HG03432 (cell line): ENCODE results near the gene DOCK2.

Experiments used
- ATAC-seq: cut with Tn5 transposase; IDR thresholded peaks from one replicate; pipeline ENCODE4 v1.9.1; 2021; ENCODE audit warnings: mild to moderate bottlenecking, moderate library complexity; ENCODE audit not compliant: unreplicated experiment

DOCK2 gene

DNA sequence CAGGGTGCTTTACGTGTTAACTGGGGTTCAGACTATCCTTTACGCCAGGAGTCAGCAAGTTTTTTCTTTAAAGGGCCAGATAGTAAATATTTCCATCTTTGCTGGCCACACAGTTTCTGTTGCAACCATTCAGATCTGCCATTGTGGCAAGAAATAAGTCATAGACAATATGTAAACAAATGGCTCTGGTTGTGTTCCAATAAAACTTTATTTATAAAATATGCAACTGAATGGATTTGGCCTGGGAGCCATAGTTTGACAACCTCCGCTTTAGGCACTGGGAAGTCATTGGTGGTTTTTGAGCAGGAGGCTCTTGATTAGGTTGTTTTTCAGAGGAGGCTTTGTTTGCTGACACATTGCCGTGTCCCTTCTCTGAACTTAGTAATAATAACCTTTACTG, 252.5 kb downstream of the DOCK2 start:
- ATAC-seq: no peak

- ATAC-seq: no peak
Observed at GRCh38 chr5:169893010-169893409, 255.9 kb downstream of the DOCK2 start.

DNA sequence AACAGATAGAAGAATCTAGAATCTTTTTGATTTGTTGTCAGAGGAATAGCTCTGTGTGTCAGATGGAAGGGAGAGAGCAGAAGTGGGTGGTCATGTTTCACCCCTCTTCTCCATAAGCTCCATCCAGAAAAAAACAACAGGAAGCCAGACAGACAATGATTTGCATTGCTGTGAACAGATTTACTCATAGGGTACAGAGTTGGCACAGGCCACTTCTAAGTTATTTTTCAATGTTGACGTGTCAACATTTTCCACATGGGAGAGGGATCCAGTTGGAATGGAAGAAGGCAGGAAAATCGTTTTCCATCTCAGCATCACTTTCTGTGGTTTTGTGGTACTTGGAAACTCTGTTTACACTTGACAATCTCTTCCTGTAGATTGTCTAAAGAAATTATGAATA, 256.5 kb downstream of the DOCK2 start:
- no peak for ATAC-seq

- ATAC-seq: no peak
Observed at GRCh38 chr5:169895926-169896325, 258.9 kb downstream of the DOCK2 start.

- no peak for ATAC-seq
Observed at GRCh38 chr5:169897481-169897880, 260.4 kb downstream of the DOCK2 start.

- ATAC-seq: no peak
Observed at GRCh38 chr5:169901896-169902295, 264.8 kb downstream of the DOCK2 start.

- no peak for ATAC-seq
Observed at GRCh38 chr5:169904059-169904458, 267.0 kb downstream of the DOCK2 start.

DNA sequence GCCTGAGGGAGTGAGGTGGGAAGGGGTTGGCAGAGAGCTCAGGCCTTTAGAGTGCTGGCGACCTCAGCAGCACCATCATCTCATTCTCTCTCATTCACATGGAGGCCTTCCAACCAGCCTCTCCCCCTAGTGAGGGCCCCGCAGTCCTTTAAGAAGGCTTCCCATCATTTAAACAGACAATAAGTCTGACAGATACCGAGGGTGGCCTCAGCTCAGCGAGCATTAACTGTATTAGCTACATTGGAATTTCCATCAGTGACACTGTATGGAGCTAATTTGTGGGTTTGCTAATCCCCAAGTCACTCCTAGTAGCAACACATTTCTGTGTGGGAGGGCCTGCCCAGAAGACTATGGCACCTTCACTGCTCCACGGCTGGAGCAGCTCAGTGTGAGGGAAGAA, 267.4 kb downstream of the DOCK2 start:
- no peak for ATAC-seq

DNA sequence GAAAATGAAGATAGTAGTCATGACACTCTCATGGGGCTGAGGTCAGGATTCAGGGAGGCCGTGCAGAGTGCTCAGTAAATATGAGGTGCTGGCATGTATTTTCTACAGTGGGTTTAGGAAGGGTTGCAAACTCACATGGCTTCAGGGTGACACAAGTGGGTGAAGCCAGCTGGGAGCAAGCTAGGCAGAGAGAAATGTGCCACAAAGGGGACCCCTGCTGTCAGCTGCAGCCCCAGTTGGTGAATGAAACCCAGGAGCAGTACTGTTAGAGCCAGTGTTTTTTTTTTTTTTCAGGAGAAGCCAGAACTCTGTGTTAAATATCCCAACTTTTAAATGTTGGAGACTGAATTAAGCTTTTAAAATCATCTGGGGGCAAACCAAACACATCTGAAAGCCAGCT, 267.9 kb downstream of the DOCK2 start:
- ATAC-seq: no peak

DNA sequence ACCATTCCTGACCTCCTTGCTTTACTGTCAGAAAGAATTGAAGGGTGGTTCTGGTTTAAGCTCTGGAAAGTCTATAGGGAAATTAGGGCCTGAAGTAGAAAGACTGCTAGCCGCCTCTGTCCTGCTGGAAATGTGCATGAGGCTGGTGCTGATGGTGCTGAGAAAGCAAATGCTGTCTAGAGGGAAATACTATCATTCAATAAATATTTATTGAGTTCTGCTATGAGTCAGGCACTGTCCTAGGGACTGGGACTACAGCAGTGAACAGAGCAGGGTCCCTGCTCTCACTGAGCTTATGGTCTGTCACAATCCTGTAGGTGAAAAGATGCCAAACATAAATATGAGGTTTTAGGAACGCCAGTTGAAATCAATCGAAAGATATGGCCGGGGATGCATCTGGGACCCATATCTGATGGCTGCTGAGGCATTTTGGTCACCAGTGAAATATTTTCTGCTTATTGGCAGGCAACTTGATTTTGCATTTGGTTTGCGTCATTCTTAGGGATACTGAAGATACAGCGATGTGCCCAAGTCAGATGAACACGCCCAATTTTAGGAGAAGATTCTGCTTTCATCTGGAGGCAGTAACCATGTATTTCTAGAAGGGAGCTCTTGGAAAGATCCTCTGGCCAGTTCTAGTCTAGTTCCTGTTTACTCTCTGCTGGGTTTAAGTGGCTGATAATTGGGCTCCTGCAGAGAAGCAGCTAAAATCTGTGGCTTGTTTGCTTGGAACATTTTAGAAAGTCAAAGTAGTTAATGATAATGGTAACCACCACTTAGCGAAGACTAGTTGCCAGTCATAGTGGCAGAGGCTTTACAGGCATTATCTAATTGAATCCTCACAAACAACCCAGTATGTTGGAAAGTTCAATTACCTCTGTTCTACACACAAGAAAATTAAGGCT, 269.9 kb downstream of the DOCK2 start:
- ATAC-seq: no peak

GRCh38 chr5:169908864-169909263, 271.8 kb downstream of the DOCK2 start:
- ATAC-seq: no peak

GRCh38 chr5:169909945-169910344, 272.9 kb downstream of the DOCK2 start:
- ATAC-seq: no peak

- no peak for ATAC-seq
Observed at GRCh38 chr5:169910393-169910792, 273.3 kb downstream of the DOCK2 start.

- no peak for ATAC-seq
Observed at GRCh38 chr5:169911448-169912212, 274.6 kb downstream of the DOCK2 start.

DNA sequence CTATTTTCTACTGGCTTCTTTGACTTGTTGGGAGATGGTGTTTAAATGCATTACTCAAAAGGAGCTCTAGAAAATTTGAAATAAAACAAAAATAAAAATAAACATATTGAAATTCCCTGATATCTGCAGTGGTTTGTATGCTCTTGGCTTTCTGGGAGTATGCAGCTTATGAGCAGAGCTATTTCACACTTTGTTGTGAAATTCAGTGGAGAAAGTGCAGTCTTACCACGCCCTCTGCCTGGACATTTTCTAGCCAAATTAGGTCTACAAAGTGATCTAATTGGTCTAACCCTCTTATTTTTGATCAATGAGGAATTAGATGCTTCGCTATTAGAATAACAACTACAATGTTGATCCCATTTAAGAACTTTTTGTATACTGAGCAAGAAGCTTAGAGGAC, 276.4 kb downstream of the DOCK2 start:
- ATAC-seq: no peak

- ATAC-seq: no peak
Observed at GRCh38 chr5:169914766-169915165, 277.7 kb downstream of the DOCK2 start.

DNA sequence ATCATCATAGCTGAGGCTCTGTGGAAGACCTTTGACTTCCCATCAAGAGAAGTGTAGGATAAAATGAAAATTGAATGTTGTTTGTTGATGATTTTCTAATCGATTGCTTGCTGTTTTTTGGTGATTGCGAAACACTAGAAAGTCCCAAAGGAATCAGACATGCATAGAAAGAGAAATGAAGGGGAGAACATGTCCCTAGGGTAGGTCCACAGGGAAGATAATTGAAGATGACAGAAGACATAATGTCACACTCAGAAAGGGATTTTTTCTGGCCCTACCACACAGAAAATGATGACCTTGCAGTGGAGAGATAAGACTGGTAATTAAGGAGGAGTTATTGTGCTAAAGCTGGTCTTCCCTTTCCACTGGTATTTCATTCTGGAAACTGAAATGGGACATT, 280.4 kb downstream of the DOCK2 start:
- ATAC-seq: no peak

DNA sequence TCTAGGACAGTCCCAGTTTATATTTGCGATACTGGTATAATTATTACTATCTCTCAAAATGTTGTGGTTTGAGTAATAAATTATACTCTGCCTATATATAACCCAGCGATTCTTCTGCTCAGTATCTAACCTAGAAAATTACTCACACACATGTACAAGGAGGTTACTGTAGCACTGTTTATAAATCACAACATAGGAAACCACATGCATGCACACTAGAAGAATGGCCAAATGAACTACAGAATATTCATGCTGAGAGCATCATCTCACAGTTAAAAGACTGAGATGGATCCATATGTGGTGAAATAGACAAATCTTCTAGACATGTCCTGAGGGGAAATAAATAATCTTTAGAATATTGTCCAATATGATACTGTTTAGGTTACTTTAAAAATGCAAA, 281.2 kb downstream of the DOCK2 start:
- no peak for ATAC-seq

DNA sequence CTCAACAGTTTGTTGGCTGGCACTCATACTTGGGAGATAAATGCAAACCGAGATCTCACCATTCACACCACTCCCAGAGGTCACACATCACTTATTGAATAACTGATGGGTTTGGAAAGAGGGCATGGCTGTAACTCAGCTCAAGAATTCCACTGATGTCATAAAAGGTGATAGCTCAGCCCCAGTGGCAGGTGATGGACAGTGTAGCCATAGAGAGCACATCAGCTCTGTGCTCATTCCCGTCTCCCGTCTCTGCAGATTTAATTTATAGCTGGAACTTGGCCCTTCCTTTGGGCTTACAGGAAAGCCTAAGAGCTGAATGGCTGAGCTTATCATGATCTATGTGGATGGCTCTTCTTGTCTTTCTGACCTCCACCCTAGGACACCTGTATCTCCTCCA, 283.4 kb downstream of the DOCK2 start:
- no peak for ATAC-seq

DNA sequence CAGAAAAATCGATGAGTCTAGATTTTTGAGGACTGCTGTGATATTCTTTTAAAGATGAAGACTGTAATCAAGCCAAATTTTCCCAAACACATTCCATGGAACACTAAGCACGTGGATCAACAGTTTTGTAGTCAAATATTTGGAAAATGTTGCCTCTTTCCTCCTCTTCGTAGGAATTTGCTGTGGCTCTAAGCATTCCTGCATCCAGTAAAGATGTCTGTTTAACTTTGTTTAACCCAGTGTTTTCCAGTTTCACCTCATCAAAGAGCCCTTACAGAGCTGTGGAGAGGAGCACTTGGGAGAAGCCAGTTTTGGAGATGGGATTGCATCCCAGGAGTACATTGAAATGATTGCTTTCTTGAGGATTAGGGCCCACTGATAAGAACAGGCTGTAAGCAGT, 284.3 kb downstream of the DOCK2 start:
- no peak for ATAC-seq

DNA sequence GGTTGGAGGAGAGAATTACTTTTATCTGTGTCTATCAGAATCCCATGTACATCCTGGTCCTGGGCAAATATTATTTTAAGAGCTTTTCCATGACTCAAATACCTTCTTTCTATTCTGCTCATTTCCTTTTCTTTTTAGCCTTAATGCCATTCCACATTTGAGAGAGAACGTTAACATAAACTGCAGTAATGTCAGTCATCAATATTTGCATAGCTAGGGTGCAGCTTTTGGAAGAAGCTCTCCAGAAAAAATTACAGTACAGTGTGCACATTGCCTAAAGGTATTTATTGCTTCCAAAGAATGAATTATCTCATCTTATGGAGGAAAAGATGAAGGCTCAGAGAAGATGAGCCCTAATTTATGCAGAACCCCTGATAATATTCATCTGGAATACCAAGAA, 284.9 kb downstream of the DOCK2 start:
- no peak for ATAC-seq

DNA sequence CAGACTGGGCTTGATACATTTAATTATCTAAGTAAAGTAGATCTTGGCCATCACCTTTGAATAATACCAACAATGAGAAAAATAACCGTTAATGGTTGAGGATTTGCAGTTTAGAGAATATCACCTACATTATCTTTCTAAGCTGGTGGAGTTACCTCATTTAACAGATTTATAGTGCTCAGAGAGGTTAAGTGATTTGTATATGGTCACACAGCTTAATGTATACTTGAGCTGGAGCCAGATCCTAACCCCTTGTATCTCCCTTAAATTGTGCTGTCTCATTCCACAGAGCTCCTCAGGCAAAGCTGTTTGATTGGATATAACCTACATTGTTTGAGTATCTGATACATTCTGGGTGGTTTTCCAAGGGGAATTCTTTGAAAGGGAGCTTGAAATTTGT, 285.4 kb downstream of the DOCK2 start:
- ATAC-seq: no peak
